MM.1S (cell line): ENCODE results near the gene CCL24.

Experiments
- CTCF ChIP-seq: fragments of 300-600 bp; sonication (generic); IDR thresholded peaks from 2 replicates; pipeline ENCODE4 v1.5.1; 2016; ENCODE audit warnings: antibody characterized with exemption, low read length, mixed read lengths
- EZH2 ChIP-seq: fragments of 300-600 bp; sonication (generic); optimal IDR thresholded peaks from 2 replicates; pipeline ENCODE3; 2017; ENCODE audit warnings: low read depth, mild to moderate bottlenecking, antibody characterized with exemption, low read length, mixed read lengths

- no peak for TF ChIP-seq CTCF
- no peak for TF ChIP-seq EZH2
Observed at GRCh38 chr7:75813084-75813483, 522 bp downstream of the CCL24 start.
